Pons (tissue), 1 donor: Measurements from ENCODE around the gene PLEKHB2.
"Not testable (repeated sequence)": the region's sequence is repeated elsewhere in the genome, so short reads cannot be mapped to it uniquely, and the experiment has no call there.

ENCODE experiments used
- DNase-seq: peaks from one replicate; pipeline ENCODE4 v3.0.0-alpha.2; 2016; ENCODE audit warnings: low spot score

Gene PLEKHB2

DNA sequence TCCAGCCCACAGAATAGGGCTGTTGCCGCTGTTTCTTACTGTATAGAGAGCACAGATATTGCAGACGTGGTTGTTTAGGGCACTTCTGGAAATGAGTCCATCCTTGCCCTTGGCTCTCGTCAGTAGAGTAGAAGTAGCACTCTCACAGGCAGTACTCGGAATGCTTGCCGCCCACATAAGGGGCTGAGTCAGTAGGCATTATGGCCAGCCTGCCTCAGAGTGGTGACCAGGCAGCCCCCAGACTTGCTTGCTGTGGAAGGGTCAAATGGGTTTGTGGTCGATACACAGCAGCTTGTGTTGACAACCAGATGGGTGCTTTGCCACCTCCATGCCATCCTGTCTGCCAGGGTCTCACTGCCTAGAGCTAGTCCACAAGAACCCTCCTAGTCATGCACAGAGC lies 38.7 kb downstream of the PLEKHB2 start:
- DNase-seq: no peak

DNA sequence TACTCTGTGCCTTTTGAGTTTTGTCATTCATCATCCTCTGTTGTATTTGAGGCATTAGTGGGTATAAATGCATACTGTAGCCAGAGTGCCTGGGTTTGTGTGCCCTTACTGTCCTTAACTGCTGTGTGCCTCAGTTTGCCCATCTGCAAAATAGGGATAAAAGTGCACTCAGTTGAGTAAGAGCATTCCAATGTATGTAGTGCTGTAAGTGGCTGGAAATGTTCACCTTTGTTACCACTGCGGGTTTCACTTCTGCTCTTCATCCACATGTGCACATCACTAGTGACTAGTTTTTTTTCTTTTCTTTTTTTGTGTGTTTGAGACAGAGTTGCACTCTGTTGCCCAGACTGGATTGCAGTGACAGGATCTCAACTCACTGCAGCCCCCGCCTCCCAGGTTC lies 39.9 kb downstream of the PLEKHB2 start:
- DNase-seq: no peak

GRCh38 chr2:131146231-131146630 lies 41.1 kb downstream of the PLEKHB2 start:
- peak; percentile 63 for DNase-seq

DNA sequence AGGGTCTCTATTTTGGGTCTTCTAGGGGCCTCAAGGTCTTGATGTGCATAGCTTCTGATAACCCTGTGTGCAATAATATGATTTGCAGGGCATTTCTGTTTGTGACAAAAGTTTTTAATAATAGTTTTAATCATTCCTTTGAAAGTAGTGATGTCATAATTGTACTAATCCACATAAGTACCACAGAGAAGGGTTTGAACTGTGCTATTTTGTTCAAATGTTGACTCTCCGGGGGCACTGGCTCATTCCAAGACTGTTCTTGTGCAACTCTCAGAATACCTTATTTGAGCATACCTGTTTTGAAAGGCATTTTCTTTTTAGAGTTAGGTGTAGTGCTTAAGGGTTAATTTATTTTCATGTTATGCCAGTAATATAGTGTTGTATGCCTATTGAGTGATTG lies 41.6 kb downstream of the PLEKHB2 start:
- no peak for DNase-seq

- DNase-seq: peak; percentile 82
Measured at GRCh38 chr2:131148426-131148825, 43.3 kb downstream of the PLEKHB2 start.

DNA sequence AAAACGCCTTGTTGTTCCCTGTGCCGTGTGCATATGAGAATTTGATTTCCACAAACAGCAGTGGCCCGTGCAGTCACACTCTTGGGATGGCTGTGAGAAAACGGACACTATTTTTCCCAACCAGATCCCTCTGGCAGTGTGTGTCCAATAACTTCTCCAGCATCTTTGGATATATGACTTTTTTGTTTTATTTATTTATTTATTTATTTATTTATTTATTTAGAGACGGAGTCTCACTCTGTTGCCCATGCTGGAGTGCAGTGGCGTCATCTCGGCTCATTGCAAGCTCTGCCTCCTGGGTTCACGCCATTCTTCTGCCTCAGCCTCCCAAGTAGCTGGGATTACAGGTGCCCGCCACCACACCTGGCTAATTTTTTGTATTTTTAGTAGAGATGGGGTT lies 45.0 kb downstream of the PLEKHB2 start:
- not testable (repeated sequence) for DNase-seq

DNA sequence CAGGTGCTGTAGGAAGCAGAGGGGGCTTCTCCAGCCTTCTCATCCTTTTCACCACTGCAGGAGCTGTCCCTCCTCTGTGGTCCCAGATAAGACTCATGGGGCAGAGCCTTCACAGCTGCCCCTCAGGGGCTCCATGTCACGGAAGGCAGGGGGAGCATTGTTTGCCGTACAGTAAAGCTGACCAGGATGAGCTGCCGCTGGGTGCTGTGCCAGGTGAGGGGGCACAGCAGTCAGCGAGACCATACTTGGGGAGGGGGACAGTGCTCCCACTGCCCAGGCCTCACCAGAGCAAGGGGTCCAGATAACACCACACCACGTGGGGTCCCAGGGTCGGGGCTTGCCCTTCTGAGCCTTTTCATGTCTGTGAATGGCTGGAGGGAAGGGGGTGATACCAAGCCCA lies 46.3 kb downstream of the PLEKHB2 start:
- DNase-seq: no peak

- DNase-seq: no peak
Measured at GRCh38 chr2:131152074-131152473, 46.9 kb downstream of the PLEKHB2 start.

DNA sequence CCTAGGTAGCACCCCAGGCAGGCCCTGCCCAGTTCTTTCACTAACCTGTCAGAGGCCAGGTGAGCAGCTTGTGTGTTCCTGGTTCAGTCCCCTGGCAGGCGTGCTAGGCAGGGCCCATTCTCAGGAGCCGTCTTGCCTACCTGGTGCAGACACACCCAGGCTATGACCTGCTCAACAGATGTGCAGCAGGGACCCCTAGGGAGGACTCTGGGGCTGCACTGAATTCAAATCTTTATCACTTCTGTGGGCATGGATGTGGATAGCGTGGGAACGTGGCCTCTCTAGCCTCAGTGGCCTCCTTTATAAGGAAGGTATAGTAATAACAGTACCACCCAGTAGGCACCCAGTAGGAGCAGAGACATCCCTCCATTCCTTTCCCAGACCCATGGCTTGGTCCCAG lies 48.4 kb downstream of the PLEKHB2 start:
- DNase-seq: no peak

DNA sequence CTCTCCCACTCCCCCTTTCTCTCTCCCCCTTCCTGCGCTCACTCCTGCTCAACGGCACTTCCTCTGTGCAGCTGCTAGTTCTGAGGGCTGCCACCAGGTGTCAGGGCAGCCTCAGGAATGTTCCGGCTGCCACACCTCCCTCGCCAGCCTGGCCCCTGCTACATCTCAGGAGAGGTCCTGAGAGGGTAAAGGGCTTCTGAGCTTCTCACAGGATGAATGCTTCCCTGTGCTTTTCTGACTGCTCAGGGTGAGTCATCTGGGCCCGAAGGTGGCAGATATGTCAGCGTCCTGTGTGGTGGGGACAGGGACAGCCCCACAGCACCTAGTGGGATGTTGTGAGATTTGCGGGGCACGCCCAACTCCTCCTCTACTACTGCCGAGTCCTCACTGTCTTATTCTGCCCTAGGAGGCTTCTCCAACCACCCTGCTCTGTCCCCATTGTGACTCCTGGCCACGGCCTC lies 49.0 kb downstream of the PLEKHB2 start:
- peak; percentile 57 for DNase-seq

DNA sequence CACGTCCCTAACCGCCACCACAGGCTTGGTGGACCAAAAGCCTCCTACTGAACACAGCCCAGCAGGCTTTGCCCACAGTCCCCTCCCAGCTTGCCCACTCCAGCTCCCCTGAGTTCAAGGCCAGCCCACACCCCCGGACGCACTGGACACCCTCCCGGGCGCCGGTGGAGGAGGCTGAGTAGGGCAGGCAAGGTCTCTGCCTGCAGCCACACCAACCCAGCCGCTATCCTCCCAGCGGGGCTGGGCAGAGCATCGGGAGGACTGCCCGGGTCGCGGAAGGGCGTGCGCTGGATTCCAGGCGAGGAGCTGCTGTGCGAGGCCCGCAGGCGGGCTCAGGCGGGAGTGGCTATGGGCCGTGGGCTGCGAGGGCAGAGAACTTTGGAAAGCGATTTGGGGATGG lies 49.5 kb downstream of the PLEKHB2 start:
- DNase-seq: no peak

DNA sequence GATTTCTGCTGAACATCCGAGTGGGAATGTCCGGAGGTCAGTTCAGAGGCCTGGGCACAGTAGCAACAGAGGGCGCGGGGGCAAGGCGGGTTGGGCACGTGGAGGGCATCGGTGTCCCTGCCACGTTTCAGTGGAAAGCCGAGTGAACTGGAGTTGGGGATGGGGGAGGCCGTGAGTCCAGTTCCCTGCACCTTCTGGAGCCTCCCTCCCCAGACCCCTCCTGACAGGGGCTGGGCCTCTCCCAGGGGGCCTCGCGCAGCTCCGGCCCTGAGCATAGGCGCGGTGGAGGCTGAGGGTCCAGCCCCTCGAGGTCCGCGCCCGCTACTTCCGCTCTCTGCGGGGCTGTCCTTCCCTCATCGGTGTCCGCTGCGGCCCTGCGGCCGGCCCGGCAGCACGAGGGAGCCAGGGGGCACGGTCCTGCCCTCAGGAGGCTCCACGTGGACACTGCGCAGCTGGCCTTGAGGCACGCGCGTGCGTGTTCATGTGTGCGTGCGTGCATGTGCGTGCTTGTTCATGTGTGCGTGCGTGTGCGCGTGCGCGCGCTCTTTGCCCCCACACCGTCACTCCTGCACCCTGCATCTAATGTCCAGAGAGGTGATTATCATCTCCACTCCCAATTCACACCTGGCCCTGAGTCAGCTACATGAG lies 50.2 kb downstream of the PLEKHB2 start:
- DNase-seq: no peak

GRCh38 chr2:131156452-131157149 lies 51.5 kb downstream of the PLEKHB2 start:
- DNase-seq: no peak

GRCh38 chr2:131165562-131165961 lies 60.4 kb downstream of the PLEKHB2 start:
- not testable (repeated sequence) for DNase-seq

- no peak for DNase-seq
Measured at GRCh38 chr2:131168538-131168937, 63.4 kb downstream of the PLEKHB2 start.

GRCh38 chr2:131178050-131178449 lies 72.9 kb downstream of the PLEKHB2 start:
- not testable (repeated sequence) for DNase-seq

GRCh38 chr2:131178721-131179418 lies 73.7 kb downstream of the PLEKHB2 start:
- not testable (repeated sequence) for DNase-seq

- DNase-seq: not testable (repeated sequence)
Measured at GRCh38 chr2:131181451-131181850, 76.3 kb downstream of the PLEKHB2 start.

DNA sequence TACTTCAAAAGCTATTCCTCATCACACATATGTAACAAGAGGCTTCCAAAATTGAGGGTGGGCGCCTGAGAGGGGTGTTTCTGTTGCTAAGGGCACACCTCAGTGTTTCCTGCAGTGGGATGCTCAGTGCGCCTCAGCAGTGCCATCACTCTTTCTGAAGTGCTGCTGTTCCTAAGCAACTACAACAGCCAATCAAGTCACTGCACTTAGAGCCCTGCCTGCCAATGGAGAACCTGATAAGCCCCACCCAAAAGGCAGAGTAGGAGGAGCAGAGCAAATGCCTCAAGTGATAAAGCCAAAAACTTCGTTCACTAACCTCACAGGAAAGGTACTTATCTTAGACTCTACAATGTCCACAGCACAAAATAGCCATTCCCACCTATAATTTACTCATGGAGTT lies 88.3 kb downstream of the PLEKHB2 start:
- DNase-seq: not testable (repeated sequence)

DNA sequence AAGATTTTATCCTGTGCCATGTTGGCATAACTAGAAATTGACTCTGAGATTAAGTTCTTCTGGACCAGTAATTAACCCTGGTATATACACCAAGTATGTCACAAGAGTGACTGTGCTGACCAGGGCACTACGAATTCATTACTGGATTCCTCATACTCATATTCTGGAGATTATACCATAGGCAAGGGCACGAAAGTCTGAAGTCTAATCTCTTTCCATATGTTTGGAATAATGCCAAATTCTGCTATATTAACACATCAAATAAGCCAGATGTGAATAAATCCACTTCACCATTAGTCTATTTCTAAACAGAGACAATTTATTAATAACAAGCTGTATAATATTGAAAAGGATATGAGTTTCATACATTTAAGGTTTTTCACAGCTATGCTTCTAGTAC lies 91.0 kb downstream of the PLEKHB2 start:
- not testable (repeated sequence) for DNase-seq
